ENCODE data around the gene OVCA2.

OVCA2 gene

GRCh38 chr17:2054512-2055291, 12.9 kb downstream of the OVCA2 start, which contains the start of gene HIC1:
Gene HIC1, plus strand, starts transcription at chr17:2055103. Its CDS starts 1,588 bp downstream, at chr17:2056691.
- DNase-seq: no peak

DNA sequence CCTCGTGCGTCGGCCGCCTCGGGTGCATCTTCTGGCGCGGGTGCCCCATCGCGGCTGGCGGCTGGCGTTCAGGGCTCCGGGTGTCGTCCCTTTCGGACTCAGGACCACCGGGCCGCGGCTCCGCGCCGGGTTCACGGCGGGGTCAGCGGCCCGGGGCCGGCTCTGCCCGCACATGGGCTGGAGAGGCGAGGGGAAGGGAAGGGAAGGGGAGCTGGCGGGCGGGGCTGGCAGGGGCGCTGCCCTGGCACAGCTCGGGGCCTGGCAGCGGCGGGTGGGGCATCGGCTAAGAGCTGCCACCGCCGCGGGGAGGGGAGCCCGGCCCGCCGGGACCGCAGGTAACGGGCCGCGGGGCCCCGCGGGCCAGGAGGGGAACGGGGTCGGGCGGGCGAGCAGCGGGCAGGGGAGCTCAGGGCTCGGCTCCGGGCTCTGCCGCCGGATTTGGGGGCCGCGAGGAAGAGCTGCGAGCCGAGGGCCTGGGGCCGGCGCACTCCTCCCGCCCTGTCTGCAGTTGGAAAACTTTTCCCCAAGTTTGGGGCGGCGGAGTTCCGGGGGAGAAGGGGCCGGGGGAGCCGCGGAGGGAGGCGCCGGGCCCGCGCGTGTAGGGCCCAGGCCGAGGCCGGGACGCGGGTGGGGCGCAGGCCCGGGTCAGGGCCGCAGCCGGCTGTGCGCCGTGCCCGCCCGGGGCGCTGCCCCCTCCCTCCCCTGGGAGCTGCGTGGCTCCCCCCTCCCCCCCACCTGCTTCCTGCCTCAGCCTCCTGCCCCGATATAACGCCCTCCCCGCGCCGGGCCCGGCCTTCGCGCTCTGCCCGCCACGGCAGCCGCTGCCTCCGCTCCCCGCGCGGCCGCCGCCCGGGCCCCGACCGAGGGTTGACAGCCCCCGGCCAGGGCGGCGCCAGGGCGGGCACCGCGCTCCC, 13.7 kb downstream of the OVCA2 start:
- DNase-seq: no peak

DNA sequence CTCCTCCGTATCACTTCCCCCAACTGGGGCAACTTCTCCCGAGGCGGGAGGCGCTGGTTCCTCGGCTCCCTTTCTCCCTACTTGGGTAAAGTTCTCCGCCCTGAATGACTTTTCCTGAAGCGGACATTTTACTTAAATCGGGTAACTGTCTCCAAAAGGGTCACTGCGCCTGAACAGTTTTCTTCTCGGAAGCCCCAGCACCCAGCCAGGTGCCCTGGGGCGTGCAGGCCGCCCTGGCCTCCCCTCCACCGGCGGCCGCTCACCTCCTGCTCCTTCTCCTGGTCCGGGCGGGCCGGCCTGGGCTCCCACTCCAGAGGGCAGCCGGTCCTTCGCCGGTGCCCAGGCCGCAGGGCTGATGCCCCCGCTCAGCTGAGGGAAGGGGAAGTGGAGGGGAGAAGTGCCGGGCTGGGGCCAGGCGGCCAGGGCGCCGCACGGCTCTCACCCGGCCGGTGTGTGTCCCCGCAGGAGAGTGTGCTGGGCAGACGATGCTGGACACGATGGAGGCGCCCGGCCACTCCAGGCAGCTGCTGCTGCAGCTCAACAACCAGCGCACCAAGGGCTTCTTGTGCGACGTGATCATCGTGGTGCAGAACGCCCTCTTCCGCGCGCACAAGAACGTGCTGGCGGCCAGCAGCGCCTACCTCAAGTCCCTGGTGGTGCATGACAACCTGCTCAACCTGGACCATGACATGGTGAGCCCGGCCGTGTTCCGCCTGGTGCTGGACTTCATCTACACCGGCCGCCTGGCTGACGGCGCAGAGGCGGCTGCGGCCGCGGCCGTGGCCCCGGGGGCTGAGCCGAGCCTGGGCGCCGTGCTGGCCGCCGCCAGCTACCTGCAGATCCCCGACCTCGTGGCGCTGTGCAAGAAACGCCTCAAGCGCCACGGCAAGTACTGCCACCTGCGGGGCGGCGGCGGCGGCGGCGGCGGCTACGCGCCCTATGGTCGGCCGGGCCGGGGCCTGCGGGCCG, 14.7 kb downstream of the OVCA2 start:
- DNase-seq: no peak

DNA sequence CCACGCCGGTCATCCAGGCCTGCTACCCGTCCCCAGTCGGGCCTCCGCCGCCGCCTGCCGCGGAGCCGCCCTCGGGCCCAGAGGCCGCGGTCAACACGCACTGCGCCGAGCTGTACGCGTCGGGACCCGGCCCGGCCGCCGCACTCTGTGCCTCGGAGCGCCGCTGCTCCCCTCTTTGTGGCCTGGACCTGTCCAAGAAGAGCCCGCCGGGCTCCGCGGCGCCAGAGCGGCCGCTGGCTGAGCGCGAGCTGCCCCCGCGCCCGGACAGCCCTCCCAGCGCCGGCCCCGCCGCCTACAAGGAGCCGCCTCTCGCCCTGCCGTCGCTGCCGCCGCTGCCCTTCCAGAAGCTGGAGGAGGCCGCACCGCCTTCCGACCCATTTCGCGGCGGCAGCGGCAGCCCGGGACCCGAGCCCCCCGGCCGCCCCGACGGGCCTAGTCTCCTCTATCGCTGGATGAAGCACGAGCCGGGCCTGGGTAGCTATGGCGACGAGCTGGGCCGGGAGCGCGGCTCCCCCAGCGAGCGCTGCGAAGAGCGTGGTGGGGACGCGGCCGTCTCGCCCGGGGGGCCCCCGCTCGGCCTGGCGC, 15.4 kb downstream of the OVCA2 start:
- no peak for DNase-seq

DNA sequence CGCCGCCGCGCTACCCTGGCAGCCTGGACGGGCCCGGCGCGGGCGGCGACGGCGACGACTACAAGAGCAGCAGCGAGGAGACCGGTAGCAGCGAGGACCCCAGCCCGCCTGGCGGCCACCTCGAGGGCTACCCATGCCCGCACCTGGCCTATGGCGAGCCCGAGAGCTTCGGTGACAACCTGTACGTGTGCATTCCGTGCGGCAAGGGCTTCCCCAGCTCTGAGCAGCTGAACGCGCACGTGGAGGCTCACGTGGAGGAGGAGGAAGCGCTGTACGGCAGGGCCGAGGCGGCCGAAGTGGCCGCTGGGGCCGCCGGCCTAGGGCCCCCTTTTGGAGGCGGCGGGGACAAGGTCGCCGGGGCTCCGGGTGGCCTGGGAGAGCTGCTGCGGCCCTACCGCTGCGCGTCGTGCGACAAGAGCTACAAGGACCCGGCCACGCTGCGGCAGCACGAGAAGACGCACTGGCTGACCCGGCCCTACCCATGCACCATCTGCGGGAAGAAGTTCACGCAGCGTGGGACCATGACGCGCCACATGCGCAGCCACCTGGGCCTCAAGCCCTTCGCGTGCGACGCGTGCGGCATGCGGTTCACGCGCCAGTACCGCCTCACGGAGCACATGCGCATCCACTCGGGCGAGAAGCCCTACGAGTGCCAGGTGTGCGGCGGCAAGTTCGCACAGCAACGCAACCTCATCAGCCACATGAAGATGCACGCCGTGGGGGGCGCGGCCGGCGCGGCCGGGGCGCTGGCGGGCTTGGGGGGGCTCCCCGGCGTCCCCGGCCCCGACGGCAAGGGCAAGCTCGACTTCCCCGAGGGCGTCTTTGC, 16.2 kb downstream of the OVCA2 start:
- no peak for DNase-seq

GRCh38 chr17:2058586-2059546, 17.0 kb downstream of the OVCA2 start:
- DNase-seq: no peak

- DNase-seq: no peak
Observed at GRCh38 chr17:2059547-2060384, 17.9 kb downstream of the OVCA2 start.

GRCh38 chr17:2060385-2060658, 18.5 kb downstream of the OVCA2 start:
- no peak for DNase-seq

DNA sequence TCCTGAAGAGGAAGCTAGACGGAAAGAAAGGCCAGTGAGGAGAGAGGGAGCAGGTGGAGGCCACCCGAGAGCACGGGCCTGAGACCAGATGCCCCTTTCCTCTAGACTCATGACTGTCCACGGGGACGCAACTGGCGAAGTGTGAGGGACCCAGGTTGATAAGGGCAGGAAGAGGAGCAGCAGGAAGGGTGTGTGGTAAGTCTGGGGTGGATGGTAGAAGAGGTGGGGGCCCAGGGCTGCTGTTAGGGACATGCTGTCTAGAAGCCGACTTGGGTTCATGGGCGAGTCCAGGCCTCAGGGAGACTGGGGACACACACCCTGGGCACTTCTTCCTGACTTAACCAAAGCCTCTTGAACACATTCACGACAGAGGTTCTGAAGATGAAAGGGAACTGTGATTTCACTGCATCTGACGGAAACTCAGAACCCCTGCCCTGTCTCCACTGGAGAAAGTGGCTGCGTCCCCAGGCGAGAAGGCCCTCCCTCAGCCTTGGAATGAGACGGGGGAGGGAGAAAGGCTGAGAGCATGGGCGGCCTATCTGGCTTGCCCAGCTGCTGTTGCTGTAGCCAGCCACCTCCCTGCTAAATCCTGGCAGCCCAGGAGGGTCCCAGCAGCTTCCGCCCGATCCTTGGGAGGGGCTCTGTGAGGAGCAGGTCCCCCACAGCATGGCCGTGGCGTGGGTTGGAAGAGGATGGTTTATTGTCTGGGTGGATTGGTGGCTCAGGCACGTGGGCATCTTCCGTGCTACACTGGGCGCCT, 19.0 kb downstream of the OVCA2 start:
- no peak for DNase-seq

GRCh38 chr17:2061441-2061958, 19.7 kb downstream of the OVCA2 start:
- DNase-seq: no peak

- no peak for DNase-seq
Observed at GRCh38 chr17:2062571-2063183, 20.9 kb downstream of the OVCA2 start.

DNA sequence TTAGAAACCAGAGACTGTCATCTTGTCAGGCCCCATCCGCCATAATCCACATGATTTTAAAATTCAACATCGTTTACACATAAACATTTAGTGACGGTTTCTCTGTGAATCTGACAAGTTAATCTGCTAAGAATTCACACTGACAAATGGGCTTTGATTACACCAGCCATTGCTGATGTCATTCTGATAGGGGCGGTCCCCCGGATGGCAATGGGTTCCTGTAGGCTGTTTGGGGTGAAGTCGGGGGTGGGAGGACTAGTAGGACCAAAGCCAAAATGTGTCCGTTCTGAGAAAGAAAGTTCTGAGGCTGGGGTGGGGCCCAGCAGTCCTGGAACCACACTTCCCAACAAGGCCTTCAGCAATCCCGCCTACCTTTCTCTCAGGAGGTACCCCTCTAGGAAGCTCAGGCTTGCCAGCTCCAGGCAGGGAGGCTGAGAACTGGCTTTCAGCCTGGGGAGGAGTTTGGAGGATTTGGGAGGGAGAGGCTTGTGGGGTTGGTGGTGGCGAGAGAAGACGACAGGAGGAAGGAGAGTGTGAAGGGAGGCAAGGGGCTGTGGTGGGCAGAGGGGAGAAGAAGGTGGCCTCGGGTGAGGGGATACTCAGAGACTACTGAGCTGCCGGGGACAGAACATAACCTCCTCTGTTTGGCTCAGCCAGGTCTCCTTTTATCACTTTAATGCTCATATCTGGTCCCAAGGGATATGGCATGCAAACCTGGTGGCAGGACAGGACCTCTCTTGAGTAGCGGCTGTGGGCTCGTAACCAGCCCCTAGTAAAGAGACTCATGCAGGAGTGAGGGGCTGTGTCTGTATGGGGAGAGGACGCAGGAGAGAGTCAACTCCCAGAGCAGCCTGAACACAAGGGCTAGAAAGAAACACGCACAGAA, 21.7 kb downstream of the OVCA2 start:
- no peak for DNase-seq

DNA sequence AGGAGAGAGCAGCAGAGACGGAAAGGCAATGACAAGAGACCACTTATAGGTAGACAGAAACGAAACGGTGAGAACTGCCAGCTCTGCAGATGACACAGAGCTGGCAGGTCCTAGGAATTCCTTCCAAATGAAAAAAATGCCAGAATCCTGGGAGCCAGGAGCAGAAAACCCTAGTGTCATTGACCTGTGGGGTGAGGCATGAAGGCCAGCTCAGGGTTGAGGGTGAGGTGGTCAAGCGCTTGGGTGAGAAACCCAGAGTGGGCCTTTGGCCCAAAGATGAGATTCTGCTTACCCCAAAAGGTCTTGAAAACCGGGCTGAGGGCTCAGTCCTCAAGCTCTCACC, 22.3 kb downstream of the OVCA2 start:
- DNase-seq: no peak

GRCh38 chr17:2064520-2064971, 22.7 kb downstream of the OVCA2 start:
- no peak for DNase-seq

- no peak for DNase-seq
Observed at GRCh38 chr17:2064980-2065785, 23.4 kb downstream of the OVCA2 start.

DNA sequence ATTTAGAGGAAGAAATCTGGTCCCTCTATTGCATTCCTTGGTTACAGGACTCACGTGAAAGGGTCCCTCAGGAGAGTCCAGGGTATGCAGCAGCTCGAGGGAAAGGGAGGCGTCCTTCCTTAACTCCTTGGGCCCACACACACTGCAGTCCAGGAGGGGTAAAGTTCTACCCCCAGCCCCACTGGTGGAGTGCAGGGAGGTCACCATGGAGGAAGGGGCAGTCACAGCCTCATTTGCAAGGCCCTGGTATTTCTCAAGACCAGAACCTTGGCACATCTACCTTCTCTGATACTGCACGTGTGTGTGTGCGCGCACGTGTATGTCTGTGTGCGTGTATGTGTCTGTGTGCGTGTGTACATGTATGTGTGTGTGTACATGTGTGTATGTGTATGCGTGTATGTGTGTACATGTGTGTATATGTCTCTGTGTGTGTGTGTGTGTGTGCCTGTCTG, 24.2 kb downstream of the OVCA2 start:
- no peak for DNase-seq
